GM18505 (cell line): ENCODE data around the gene GRAMD1A.
"Not testable (repeated sequence)": the region's sequence is repeated elsewhere in the genome, so short reads cannot be mapped to it uniquely, and the experiment has no call there.

Experiments
- ATAC-seq: cut with Tn5 transposase; IDR thresholded peaks from one replicate; pipeline ENCODE4 v1.9.1; 2021; ENCODE audit not compliant: unreplicated experiment
- POLR2A ChIP-seq: IDR thresholded peaks from 4 replicates; pipeline ENCODE4 v1.6.1; 2011; ENCODE audit warnings: borderline replicate concordance; ENCODE audit not compliant: insufficient read depth, insufficient read length; ENCODE audit errors: extremely low read depth

GRAMD1A gene

GRCh38 chr19:34991542-34992333 is 8.4 kb upstream of the GRAMD1A start:
- ATAC-seq: no peak

GRCh38 chr19:34992582-34992981 is 7.5 kb upstream of the GRAMD1A start:
- ATAC-seq: not testable (repeated sequence)

More at GRCh38 chr19:34991542-34992333, 8.4 kb upstream of the GRAMD1A start:
- no peak for TF ChIP-seq POLR2A

GRCh38 chr19:34994286-34994642 is 5.9 kb upstream of the GRAMD1A start:
- no peak for ATAC-seq
- TF ChIP-seq POLR2A: no peak

GRCh38 chr19:34994643-34995541 is 5.2 kb upstream of the GRAMD1A start:
- no peak for ATAC-seq
- TF ChIP-seq POLR2A: no peak

- ATAC-seq: no peak
- TF ChIP-seq POLR2A: no peak
These were observed 4.6 kb upstream of the GRAMD1A start for GRCh38 chr19:34995551-34995950.

GRCh38 chr19:34997071-34997617 is 3.0 kb upstream of the GRAMD1A start:
- TF ChIP-seq POLR2A: no peak
- ATAC-seq: no peak

GRCh38 chr19:34998224-34998623 is 1.9 kb upstream of the GRAMD1A start:
- ATAC-seq: not testable (repeated sequence)

GRCh38 chr19:34998777-34999497 is 1.2 kb upstream of the GRAMD1A start:
- no peak for ATAC-seq
- TF ChIP-seq POLR2A: no peak

GRCh38 chr19:35000338-35000646 is 169 bp downstream of the GRAMD1A start:
- TF ChIP-seq POLR2A: no peak
- no peak for ATAC-seq

GRCh38 chr19:35000647-35001501 is 751 bp downstream of the GRAMD1A start:
- peak; percentile 31 for ATAC-seq

GRCh38 chr19:35002037-35002535 is 2.0 kb downstream of the GRAMD1A start:
- no peak for TF ChIP-seq POLR2A
- no peak for ATAC-seq

More at GRCh38 chr19:35000647-35001501, 751 bp downstream of the GRAMD1A start:
- peak; percentile 50 for TF ChIP-seq POLR2A

GRCh38 chr19:35004517-35005255 is 4.6 kb downstream of the GRAMD1A start:
- no peak for ATAC-seq
- TF ChIP-seq POLR2A: no peak
